HK-2 (cell line): ENCODE data around the gene CHAT.
"Not testable (repeated sequence)": the region's sequence is repeated elsewhere in the genome, so short reads cannot be mapped to it uniquely, and the experiment has no call there.

Experiments used
- DNase-seq: peaks from one replicate; pipeline ENCODE4 v3.0.0-alpha.2; 2018; ENCODE audit not compliant: unreplicated experiment

Gene CHAT

GRCh38 chr10:49652421-49653272 is 38.8 kb downstream of the CHAT start:
- no peak for DNase-seq

GRCh38 chr10:49653273-49653929 is 39.6 kb downstream of the CHAT start:
- no peak for DNase-seq

- DNase-seq = no peak
Measured at GRCh38 chr10:49654036-49654693, 40.3 kb downstream of the CHAT start.

- DNase-seq = no peak
Measured at GRCh38 chr10:49655099-49655498, 41.3 kb downstream of the CHAT start.

- DNase-seq = no peak
Measured at GRCh38 chr10:49656845-49657493, 43.1 kb downstream of the CHAT start.

GRCh38 chr10:49657606-49658005 is 43.8 kb downstream of the CHAT start:
- no peak for DNase-seq

GRCh38 chr10:49661140-49661856 is 47.5 kb downstream of the CHAT start:
- no peak for DNase-seq

- DNase-seq = no peak
Measured at GRCh38 chr10:49662169-49662830, 48.5 kb downstream of the CHAT start.

GRCh38 chr10:49663596-49663995 is 49.8 kb downstream of the CHAT start:
- no peak for DNase-seq

GRCh38 chr10:49664006-49664841 is 50.4 kb downstream of the CHAT start:
- no peak for DNase-seq

- DNase-seq = no peak
Measured at GRCh38 chr10:49664842-49665355, 51.1 kb downstream of the CHAT start.

GRCh38 chr10:49666054-49666615 is 52.3 kb downstream of the CHAT start:
- no peak for DNase-seq

GRCh38 chr10:49666685-49667084 is 52.8 kb downstream of the CHAT start:
- no peak for DNase-seq

- DNase-seq = no peak
Measured at GRCh38 chr10:49667991-49668390, 54.2 kb downstream of the CHAT start.

GRCh38 chr10:49668684-49669083 is 54.8 kb downstream of the CHAT start:
- DNase-seq = no peak

GRCh38 chr10:49678827-49679479 is 65.1 kb downstream of the CHAT start:
- DNase-seq = no peak

- DNase-seq = peak; percentile 57
Measured at GRCh38 chr10:49679480-49679893, 65.7 kb downstream of the CHAT start, which contains the start of gene C10orf53. TSS of gene C10orf53 (plus strand) at chr10:49679651. CDS start at chr10:49679698, 47 bp downstream.

GRCh38 chr10:49682449-49682848 is 68.6 kb downstream of the CHAT start:
- DNase-seq = not testable (repeated sequence)

- DNase-seq = no peak
Measured at GRCh38 chr10:49682879-49683278, 69.0 kb downstream of the CHAT start.
